ENCODE data around the gene PCGF5. TPM values are rescaled to one million over a fixed set of nuclear protein-coding genes. Genes with fewer than 3 reads are reported as not detected.

The PCGF5 gene
- total RNA-seq, 6 donors from 2014 or later: 20.9 to 66.6 (median 37.4) TPM

DNA sequence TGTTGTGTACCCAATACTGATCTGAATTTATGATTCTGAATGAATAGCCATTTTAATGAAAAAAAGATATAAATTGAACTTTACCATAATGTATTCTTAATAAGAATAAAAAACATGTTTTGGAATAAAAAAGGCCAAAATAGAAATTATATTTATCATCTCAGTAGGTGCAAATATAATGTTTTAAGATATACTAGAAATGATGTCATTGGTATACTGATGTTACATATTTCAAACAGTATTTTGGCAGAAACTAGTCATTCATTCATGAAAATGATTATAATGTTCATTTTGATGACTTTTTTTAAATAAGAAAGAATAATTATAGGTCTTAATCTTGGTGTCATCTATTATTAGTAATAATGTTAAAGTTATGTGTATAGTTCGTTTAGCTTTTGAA, 9.2 kb downstream of the PCGF5 start:
- H3K27me3 ChIP-seq: no peaks in the 10 kb centered on the region
- peaks cover 0 to 9% (median 3%) of the 10 kb centered on the region in 4 donors for H3K4me1 ChIP-seq
- H3K4me3 ChIP-seq: no peak overlapping the region
- H3K36me3 ChIP-seq: peaks cover 0 to 13% (median 0%) of the 10 kb centered on the region in 4 donors
- no peak for DNase-seq
- WGBS, 2 donors: 35 to 46% methylated on average over 1 of the region's 1 CpG
- no peak for ATAC-seq (ENCODE audit: low FRiP score in 2 of 2)
- TF ChIP-seq, protein P1, sequence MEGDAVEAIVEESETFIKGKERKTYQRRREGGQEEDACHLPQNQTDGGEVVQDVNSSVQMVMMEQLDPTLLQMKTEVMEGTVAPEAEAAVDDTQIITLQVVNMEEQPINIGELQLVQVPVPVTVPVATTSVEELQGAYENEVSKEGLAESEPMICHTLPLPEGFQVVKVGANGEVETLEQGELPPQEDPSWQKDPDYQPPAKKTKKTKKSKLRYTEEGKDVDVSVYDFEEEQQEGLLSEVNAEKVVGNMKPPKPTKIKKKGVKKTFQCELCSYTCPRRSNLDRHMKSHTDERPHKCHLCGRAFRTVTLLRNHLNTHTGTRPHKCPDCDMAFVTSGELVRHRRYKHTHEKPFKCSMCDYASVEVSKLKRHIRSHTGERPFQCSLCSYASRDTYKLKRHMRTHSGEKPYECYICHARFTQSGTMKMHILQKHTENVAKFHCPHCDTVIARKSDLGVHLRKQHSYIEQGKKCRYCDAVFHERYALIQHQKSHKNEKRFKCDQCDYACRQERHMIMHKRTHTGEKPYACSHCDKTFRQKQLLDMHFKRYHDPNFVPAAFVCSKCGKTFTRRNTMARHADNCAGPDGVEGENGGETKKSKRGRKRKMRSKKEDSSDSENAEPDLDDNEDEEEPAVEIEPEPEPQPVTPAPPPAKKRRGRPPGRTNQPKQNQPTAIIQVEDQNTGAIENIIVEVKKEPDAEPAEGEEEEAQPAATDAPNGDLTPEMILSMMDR (IDR thresholded peaks at IDR 0.05): no peak
- TF ChIP-seq EP300 (IDR thresholded peaks at IDR 0.05) (no peak), POLR2AphosphoS5 (IDR thresholded peaks at IDR 0.05) (no peak), POLR2A (IDR thresholded peaks at IDR 0.05) (no peak)
- H3K9me3 ChIP-seq: no peaks in the 10 kb centered on the region
- H3K27ac ChIP-seq: no peak overlapping the region

DNA sequence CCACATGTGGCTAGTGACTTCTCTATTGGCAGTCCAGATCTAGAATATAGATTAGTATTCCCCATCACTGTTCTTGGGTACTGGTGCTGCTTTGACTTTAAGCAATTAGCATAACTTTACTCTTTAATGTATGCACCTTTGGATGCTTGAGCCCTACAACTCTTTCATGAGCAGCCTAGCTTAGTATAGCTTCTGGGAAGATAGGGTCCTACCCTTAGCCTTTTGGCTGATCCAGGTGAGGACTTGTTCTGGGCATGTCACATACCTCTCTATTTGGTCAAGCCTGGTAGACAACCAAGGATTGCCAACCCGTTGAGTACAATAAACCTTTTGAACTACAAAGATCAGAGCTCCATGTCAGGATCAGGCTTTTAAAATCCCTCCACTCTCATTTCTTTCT, 17.7 kb downstream of the PCGF5 start:
- TF ChIP-seq POLR2A (IDR thresholded peaks at IDR 0.05) (no peak), EP300 (IDR thresholded peaks at IDR 0.05) (no peak), POLR2AphosphoS5 (IDR thresholded peaks at IDR 0.05) (no peak)
- TF ChIP-seq, protein P1 (IDR thresholded peaks at IDR 0.05): no peak
- DNase-seq: no peak
- H3K9me3 ChIP-seq: no peaks in the 10 kb centered on the region
- 86 to 90% methylated on average over 1 of the region's 1 CpG for WGBS, 2 donors
- no peaks in the 10 kb centered on the region for H3K27me3 ChIP-seq
- no peak overlapping the region for H3K4me3 ChIP-seq
- no peaks in the 10 kb centered on the region for H3K4me1 ChIP-seq
- ATAC-seq (ENCODE audit: low FRiP score in 2 of 2): no peak
- H3K36me3 ChIP-seq: no peaks in the 10 kb centered on the region
- H3K27ac ChIP-seq: no peak overlapping the region

DNA sequence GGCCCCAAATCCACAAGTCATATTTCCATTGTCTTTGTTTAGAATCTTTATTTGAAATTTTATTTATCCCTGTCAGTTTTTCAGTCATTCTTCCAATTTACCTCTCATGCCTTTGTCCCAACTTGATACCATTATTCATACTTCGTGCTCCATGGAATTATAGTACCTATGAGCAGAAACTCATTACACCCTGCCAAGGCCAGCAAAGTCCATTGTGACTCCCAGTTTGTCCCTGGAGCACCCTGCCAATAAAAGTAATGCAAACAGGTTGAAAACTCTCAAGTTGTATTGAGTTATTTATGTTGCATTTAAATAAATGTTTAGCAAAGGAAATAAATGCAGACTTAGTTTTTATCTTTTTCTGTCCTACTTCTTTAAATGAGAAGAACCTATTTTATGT, 19.3 kb downstream of the PCGF5 start:
- DNase-seq (no peak), ATAC-seq (ENCODE audit: low FRiP score in 2 of 2) (no peak)
- Histone ChIP-seq H3K36me3 (no peaks in the 10 kb centered on the region), H3K4me1 (no peaks in the 10 kb centered on the region), H3K27me3 (no peaks in the 10 kb centered on the region), H3K4me3 (no peak overlapping the region), H3K9me3 (no peaks in the 10 kb centered on the region), H3K27ac (no peak overlapping the region)
- 95% methylated on average over 1 of the region's 1 CpG for WGBS, 2 donors
- no peak for TF ChIP-seq POLR2AphosphoS5 (IDR thresholded peaks at IDR 0.05)
- TF ChIP-seq EP300 (IDR thresholded peaks at IDR 0.05): no peak
- TF ChIP-seq, protein P1 (IDR thresholded peaks at IDR 0.05): no peak
- no peak for TF ChIP-seq POLR2A (IDR thresholded peaks at IDR 0.05)

DNA sequence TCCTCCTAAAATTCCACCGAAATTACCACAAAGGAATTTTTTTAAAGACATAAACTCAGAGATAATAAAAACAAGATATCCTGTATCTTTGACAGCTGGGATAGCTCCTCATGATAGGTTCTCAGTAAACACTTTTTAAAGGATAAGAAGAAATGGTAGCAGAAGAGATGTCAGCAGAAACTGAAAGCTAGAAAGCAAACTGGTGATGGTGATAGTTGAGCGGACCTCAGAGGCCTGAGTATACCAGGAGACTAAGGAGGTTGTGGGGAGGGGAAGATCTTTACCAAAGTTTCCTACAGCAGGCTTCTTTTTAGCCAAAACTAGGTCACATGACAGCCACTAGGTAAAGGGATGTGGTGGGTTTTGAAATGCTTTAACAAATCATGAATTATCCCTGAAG, 22.5 kb downstream of the PCGF5 start:
- H3K36me3 ChIP-seq: no peaks in the 10 kb centered on the region

More for the DNA sequence above, 22.5 kb downstream of the PCGF5 start:
- Histone ChIP-seq H3K9me3 (no peaks in the 10 kb centered on the region), H3K4me1 (peaks cover 0 to 4% (median 0%) of the 10 kb centered on the region in 4 donors), H3K27me3 (no peaks in the 10 kb centered on the region), H3K4me3 (no peak overlapping the region), H3K27ac (no peak overlapping the region)
- WGBS, 2 donors: 71 to 73% methylated on average over 2 of the region's 2 CpGs
- DNase-seq: no peak
- no peak for TF ChIP-seq EP300 (IDR thresholded peaks at IDR 0.05)
- TF ChIP-seq, protein P1 (IDR thresholded peaks at IDR 0.05): no peak
- no peak for TF ChIP-seq POLR2A (IDR thresholded peaks at IDR 0.05)
- TF ChIP-seq POLR2AphosphoS5 (IDR thresholded peaks at IDR 0.05): no peak
- ATAC-seq (ENCODE audit: low FRiP score in 2 of 2): no peak
